HG02943 (cell line): ENCODE data around the gene PLEKHO2.

Source experiments
- ATAC-seq: cut with Tn5 transposase; IDR thresholded peaks from one replicate; pipeline ENCODE4 v1.9.1; 2021; ENCODE audit warnings: mild to moderate bottlenecking, low read depth, moderate library complexity; ENCODE audit not compliant: unreplicated experiment

The PLEKHO2 gene

GRCh38 chr15:64825431-64826294 lies 16.1 kb upstream of the PLEKHO2 start, which contains the start of gene PIF1:
Gene PIF1, minus strand, starts transcription at chr15:64825647. Its CDS starts 1,312 bp downstream, at chr15:64824335.
- ATAC-seq: peak; percentile 73

GRCh38 chr15:64828985-64829384 lies 12.7 kb upstream of the PLEKHO2 start:
- ATAC-seq: no peak

- ATAC-seq: no peak
Measured at GRCh38 chr15:64833690-64834089, 8.0 kb upstream of the PLEKHO2 start.

- no peak for ATAC-seq
Measured at GRCh38 chr15:64836023-64836536, 5.6 kb upstream of the PLEKHO2 start.

- ATAC-seq: no peak
Measured at GRCh38 chr15:64837502-64837901, 4.2 kb upstream of the PLEKHO2 start.

- ATAC-seq: no peak
Measured at GRCh38 chr15:64841060-64841343, 713 bp upstream of the PLEKHO2 start.

GRCh38 chr15:64842096-64842939 lies 603 bp downstream of the PLEKHO2 start:
- ATAC-seq: peak; percentile 1

- no peak for ATAC-seq
Measured at GRCh38 chr15:64842986-64843561, 1.4 kb downstream of the PLEKHO2 start.

- ATAC-seq: no peak
Measured at GRCh38 chr15:64843991-64844390, 2.3 kb downstream of the PLEKHO2 start.

- no peak for ATAC-seq
Measured at GRCh38 chr15:64844576-64845145, 2.9 kb downstream of the PLEKHO2 start.

GRCh38 chr15:64845183-64845611 lies 3.5 kb downstream of the PLEKHO2 start:
- ATAC-seq: no peak

GRCh38 chr15:64845831-64846595 lies 4.3 kb downstream of the PLEKHO2 start:
- ATAC-seq: no peak

- ATAC-seq: no peak
Measured at GRCh38 chr15:64847016-64847415, 5.3 kb downstream of the PLEKHO2 start.

GRCh38 chr15:64847448-64847847 lies 5.7 kb downstream of the PLEKHO2 start:
- no peak for ATAC-seq

GRCh38 chr15:64847876-64848716 lies 6.4 kb downstream of the PLEKHO2 start:
- ATAC-seq: no peak

GRCh38 chr15:64850778-64851502 lies 9.2 kb downstream of the PLEKHO2 start:
- ATAC-seq: no peak

- no peak for ATAC-seq
Measured at GRCh38 chr15:64851503-64851840, 9.8 kb downstream of the PLEKHO2 start.

GRCh38 chr15:64854041-64854440 lies 12.3 kb downstream of the PLEKHO2 start:
- ATAC-seq: no peak
